Breast epithelium (tissue), 3 donors: Measurements from ENCODE around the gene STX8.

ENCODE experiments used
- CTCF ChIP-seq, 3 donors: fragments of 450-650 bp; IDR thresholded peaks; one replicate each; pipeline ENCODE4 v1.5.1; 2016 to 2017; ENCODE audit warnings: antibody characterized with exemption in 3 of 3, mild to moderate bottlenecking in 3 of 3, moderate library complexity in 3 of 3
- POLR2A ChIP-seq: fragments of 450-650 bp; IDR thresholded peaks from one replicate; pipeline ENCODE4 v1.6.1; 2016; ENCODE audit warnings: antibody characterized with exemption, mild to moderate bottlenecking, moderate library complexity
- POLR2AphosphoS5 ChIP-seq, 3 donors: sonication (generic); formaldehyde crosslinking; IDR thresholded peaks; one replicate each; pipeline ENCODE4 v1.6.1; 2017; ENCODE audit warnings: antibody characterized with exemption in 3 of 3

DNA sequence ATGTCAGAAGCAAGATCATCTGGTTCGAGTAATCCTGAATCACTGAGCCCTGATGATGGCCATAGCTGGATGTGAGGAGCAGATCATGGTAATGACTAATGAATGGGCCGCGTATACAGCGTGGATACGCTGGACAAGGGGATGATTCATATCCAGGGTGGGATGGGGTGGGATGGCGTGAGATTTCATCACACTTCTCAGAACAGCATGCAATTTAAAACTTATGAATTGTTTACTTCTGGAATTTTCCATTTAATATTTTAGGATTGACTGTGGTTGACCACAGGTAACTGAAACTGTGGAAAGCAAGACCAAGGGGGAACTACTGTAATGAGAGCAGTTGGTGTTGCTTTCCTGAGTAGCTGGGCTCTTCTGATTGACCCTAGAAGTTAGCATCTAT is 225.5 kb downstream of the STX8 start:
- no peak for TF ChIP-seq CTCF (IDR thresholded peaks at IDR 0.05)
- no peak for TF ChIP-seq POLR2A
- no peak for TF ChIP-seq POLR2AphosphoS5 (IDR thresholded peaks at IDR 0.05)
